Measurements from ENCODE around the gene SERPINE3.

SERPINE3 gene

GRCh38 chr13:51364404-51365008 is 25.0 kb downstream of the SERPINE3 start:
- no peak for DNase-seq

GRCh38 chr13:51370116-51370515 is 30.6 kb downstream of the SERPINE3 start:
- no peak for DNase-seq

- DNase-seq = no peak
These were observed 31.3 kb downstream of the SERPINE3 start for GRCh38 chr13:51370811-51371210.

GRCh38 chr13:51371768-51372399 is 32.4 kb downstream of the SERPINE3 start:
- no peak for DNase-seq

- DNase-seq = no peak
These were observed 34.0 kb downstream of the SERPINE3 start for GRCh38 chr13:51373451-51373850.

- no peak for DNase-seq
These were observed 40.8 kb downstream of the SERPINE3 start for GRCh38 chr13:51380269-51380668.

- DNase-seq = no peak
These were observed 45.6 kb downstream of the SERPINE3 start for GRCh38 chr13:51385114-51385513.

GRCh38 chr13:51394724-51395123 is 55.2 kb downstream of the SERPINE3 start:
- no peak for DNase-seq

GRCh38 chr13:51396352-51396751 is 56.9 kb downstream of the SERPINE3 start:
- no peak for DNase-seq

- DNase-seq = no peak
These were observed 57.9 kb downstream of the SERPINE3 start for GRCh38 chr13:51397262-51397941.

- DNase-seq = no peak
These were observed 65.7 kb downstream of the SERPINE3 start for GRCh38 chr13:51405176-51405575.

- DNase-seq = no peak
These were observed 72.9 kb downstream of the SERPINE3 start for GRCh38 chr13:51412431-51412830.
